ENCODE data around the gene PET117.
"Not testable (repeated sequence)": the region's sequence is repeated elsewhere in the genome, so short reads cannot be mapped to it uniquely, and the experiment has no call there.

PET117 gene

GRCh38 chr20:18165553-18165952 lies 27.9 kb downstream of the PET117 start:
- DNase-seq: no peak

- no peak for DNase-seq
These were observed 28.7 kb downstream of the PET117 start for GRCh38 chr20:18166241-18166881.

- DNase-seq: no peak
These were observed 29.3 kb downstream of the PET117 start for GRCh38 chr20:18166950-18167349.

- no peak for DNase-seq
These were observed 34.7 kb downstream of the PET117 start for GRCh38 chr20:18172379-18172778.

- no peak for DNase-seq
These were observed 37.4 kb downstream of the PET117 start for GRCh38 chr20:18174906-18175683.

GRCh38 chr20:18176318-18176785 lies 38.7 kb downstream of the PET117 start:
- no peak for DNase-seq

GRCh38 chr20:18180366-18180765 lies 42.7 kb downstream of the PET117 start:
- DNase-seq: not testable (repeated sequence)

GRCh38 chr20:18180815-18181214 lies 43.2 kb downstream of the PET117 start:
- no peak for DNase-seq

- no peak for DNase-seq
These were observed 49.4 kb downstream of the PET117 start for GRCh38 chr20:18187020-18187419.

- no peak for DNase-seq
These were observed 50.8 kb downstream of the PET117 start for GRCh38 chr20:18188434-18188833.

- DNase-seq: no peak
These were observed 52.9 kb downstream of the PET117 start for GRCh38 chr20:18190338-18191233.

GRCh38 chr20:18191306-18191705 lies 53.6 kb downstream of the PET117 start:
- DNase-seq: no peak

All from CD4-positive, alpha-beta T cell treated with Interleukin-21 for 1 hour (primary cell).